Suppressor macrophage treated with lipopolysaccharide for 1 hour (primary cell): Measurements from ENCODE around the gene OMG.

Source experiments
- DNase-seq, 3 donors: peaks; one replicate each; pipeline ENCODE4 v3.0.0-alpha.2; 2020 to 2022

OMG gene

DNA sequence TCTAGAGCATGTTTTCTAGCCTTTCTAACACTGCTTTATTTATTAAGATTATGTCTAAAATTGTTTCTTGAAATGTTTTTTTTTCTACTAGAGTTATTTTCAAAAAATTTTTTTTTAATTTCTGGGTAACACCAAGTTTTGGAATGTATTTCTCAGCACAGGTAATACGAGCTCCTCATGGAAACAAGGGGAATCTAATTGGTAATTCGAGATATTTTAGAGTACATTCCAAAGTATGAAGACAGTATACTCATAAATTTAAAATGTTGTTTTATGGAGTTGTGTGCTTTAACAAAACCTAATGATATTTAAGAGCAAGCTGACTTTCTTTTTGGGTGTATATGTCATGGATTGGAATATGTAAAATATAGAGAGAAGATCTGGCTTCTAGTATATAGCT, 42.4 kb downstream of the OMG start:
- no peak for DNase-seq

DNA sequence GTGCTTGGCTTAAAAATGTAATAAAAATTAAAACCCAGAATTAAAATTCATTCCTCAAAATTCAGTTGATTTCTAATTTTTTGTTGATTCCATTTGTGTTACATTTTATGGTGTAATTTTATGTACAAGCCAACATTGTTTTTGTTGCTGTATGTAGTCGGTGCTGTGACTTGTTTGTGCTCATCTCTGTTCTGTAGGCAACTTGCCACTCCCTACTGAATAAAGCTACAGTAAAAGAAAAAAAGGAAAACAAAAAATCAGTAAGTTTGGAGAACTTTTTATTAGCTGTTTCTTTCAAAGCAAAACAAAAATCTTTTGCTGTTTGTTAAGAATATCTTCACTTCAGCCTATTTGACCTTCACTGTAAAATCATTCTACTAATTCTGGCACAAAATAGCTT, 44.3 kb downstream of the OMG start:
- DNase-seq: no peak

DNA sequence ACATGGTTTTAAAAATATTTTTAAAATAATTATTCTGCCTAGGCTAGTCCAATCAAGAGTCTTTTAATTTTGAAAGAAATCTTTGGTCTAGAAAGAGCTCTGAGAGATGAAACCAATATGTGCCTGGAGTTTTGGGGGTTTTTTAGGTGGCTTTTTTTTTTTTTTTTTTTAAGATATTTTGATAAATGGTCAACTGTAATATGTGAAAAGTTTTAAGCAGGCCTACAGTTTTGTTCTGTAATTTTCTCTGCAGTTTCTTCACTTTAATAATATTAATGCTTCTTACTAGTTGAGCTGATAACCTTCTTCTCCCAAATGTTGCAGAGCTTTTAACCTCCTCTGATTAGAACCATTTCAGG, 45.1 kb downstream of the OMG start:
- DNase-seq: no peak

DNA sequence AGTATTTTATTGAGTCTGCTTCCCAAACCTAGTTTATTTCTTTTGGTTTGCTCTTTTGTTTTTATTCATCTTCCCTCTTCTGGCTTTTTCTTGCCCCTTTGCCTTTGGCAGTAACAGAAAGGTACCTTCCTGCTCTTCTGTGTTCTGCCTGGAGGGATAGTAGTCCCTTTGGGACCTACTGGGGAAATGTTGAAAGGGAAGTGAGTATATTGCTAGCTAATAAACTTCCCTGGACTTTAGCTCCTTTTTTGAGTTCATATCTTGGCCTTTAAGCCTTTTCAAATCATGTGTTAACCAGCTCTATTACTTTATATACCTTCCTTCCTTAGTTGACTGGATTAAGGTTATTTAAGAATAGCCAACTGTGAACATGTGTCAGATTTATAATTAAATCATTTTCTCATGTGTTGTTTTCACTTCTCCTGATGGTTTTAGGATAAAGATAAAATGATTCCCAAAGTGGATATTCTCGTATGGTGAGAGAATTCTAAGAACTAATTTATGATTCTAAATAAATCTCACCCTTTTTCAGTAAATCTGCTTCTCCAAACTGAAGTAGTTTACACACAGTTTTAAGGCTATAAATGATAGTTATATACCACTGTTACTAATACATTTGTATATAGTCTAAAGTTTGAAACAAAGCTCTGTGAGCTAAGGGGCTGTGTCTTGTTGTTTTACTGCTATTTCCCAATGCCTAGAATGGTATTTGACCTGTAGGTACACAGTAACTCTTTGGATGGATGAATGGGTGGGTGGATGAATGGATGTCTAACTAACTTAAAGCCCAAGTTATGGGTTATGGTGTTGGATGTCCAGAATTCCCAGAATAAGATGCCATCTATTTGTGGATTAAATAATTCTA, 45.7 kb downstream of the OMG start:
- no peak for DNase-seq

DNA sequence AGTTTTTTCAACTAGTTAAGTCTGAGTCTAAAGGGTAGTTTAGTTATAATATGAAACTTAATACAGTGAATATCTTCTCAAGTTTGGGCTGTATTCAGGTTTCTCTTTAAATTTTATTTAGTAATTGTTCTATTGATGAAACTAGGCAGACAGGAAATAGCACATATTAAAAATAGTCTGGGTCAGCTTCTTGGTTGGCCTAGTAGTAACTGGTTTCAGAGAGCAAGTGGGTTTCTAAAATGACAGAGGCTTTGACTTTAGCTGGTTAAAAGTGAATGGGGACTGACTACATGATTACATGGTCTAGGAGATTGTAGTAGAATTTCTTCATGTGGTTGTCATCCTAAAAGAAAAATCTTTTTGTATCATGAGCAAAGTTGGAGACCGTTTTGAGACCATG, 46.8 kb downstream of the OMG start:
- no peak for DNase-seq

DNA sequence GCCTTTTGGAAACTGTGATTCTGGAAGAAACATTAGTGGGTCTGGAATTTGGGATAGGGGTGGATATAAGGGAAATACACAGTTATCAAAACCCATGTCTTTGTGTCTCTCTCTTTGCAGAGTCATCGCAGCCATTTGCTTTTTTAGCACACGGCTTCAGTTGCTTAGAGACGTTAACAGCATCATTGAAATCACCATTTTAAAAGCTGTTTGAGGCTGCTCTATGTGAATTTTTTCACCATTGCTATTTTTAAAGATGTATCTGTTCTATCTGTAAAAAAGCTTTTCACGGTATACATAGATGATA, 47.3 kb downstream of the OMG start:
- DNase-seq: no peak

DNA sequence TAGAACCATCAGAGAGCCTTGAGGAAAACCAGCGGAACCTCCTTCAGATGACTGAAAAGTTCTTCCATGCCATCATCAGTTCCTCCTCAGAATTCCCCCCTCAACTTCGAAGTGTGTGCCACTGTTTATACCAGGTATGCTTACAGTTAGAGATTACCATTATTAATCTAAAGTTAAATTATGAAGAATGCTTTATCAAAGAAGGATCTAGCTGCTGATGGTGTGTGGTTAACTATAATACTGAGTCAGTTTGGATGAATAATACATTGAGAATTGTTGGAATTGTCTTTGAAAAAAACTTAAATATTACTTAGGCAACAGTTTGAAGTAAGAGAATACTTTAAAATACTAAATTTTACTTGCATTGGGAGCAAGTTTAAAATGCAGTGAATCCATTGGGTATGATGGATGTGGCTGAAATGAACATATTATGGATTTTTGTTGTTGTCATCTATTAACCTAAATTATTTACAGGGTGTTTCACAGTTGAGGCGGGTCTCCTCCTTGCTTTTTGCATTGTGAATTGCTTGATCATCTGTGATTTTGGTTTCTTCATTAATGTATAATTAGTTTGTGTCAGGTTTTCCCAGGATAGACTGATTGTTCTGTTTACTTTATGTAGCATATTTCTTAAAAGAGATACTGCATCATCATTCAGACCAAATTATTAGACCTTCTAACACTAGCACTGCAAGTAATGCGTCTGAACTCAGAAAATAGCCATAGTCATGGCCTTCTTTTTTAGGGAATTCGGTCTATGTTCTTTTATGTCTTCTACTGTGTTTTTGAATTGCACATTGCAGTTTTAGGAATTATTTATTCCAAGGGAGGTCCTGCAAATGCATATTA, 47.8 kb downstream of the OMG start:
- DNase-seq: no peak
